Activated CD4-positive, alpha-beta T cell treated with anti-CD3 and anti-CD28 coated beads, Interleukin-2, amount 10 ng/mL, durations not matched to agents 24 days and 14 days (primary cell): ENCODE measurements around the gene G3BP2. TPM values are rescaled to one million over a fixed set of nuclear protein-coding genes. Genes with fewer than 3 reads are reported as not detected.

Experiments
- DNase-seq: peaks from one replicate; pipeline ENCODE4 v3.0.0; 2022
- H3K27ac Mint-ChIP-seq: one replicate; pipeline ENCODE4 v1.8.0; 2022; ENCODE audit warnings: mild to moderate bottlenecking, mixed read lengths
- H3K27me3 Mint-ChIP-seq: one replicate; pipeline ENCODE4 v1.8.0; 2022; ENCODE audit warnings: mixed read lengths
- H3K36me3 Mint-ChIP-seq: one replicate; pipeline ENCODE4 v1.8.0; 2022; ENCODE audit warnings: low read depth, mild to moderate bottlenecking, mixed read lengths
- H3K4me1 Mint-ChIP-seq: one replicate; pipeline ENCODE4 v1.8.0; 2021; ENCODE audit warnings: mixed read lengths
- H3K4me3 Mint-ChIP-seq: one replicate; pipeline ENCODE4 v1.8.0; 2022; ENCODE audit warnings: mild to moderate bottlenecking, moderate library complexity, mixed read lengths
- H3K9me3 Mint-ChIP-seq: one replicate; pipeline ENCODE4 v1.8.0; 2021; ENCODE audit warnings: mixed read lengths
- intact Hi-C: fragments of 100-400 bp; cut with micrococcal nuclease; formaldehyde crosslinking; loops from one replicate; pipeline ENCODE4 v1.15.1; 2023
- total RNA-seq: library from RNA; stranded (reverse); gene quantifications from 2 replicates; pipeline ENCODE4 v1.2.3, GENCODE V29; 2022

Gene G3BP2
- total RNA-seq, 1 donor from 2014 or later, result 146 TPM

GRCh38 chr4:75644095-75644494 is 29.1 kb downstream of the G3BP2 start:
- peaks cover 73% of the 10 kb centered on the region for H3K36me3 Mint-ChIP-seq

DNA sequence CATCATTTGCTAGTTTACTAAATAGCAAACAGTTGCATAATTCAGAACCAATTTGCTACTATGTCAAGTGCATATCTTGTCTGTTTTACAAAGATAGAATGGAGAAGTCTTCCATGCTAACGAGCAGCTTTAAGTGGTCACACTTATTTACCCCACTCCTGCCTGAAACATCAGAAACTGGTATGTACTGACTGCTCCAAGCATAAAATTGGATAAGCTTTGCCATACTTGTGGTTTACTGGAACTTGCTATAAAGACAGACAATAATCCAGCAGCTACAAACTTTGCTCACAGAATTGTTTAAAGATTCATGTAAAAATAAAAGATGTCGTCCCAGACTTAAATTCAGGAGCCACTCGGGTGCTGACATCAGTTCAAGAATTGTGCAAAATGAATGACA is 29.6 kb downstream of the G3BP2 start:
- H3K27ac Mint-ChIP-seq, result no peak overlapping the region
- peaks cover 71% of the 10 kb centered on the region for H3K36me3 Mint-ChIP-seq

More at GRCh38 chr4:75644095-75644494, 29.1 kb downstream of the G3BP2 start:
- Mint-ChIP-seq H3K4me3 (no peak overlapping the region), H3K4me1 (peaks cover 11% of the 10 kb centered on the region), H3K27ac (peak overlapping the region; percentile 13), H3K27me3 (no peaks in the 10 kb centered on the region), H3K9me3 (no peaks in the 10 kb centered on the region)
- no peak for DNase-seq
- intact Hi-C loops, result no loop called here

GRCh38 chr4:75639124-75639695 is 34.0 kb downstream of the G3BP2 start:
- H3K9me3 Mint-ChIP-seq, result no peaks in the 10 kb centered on the region
- H3K27me3 Mint-ChIP-seq, result no peaks in the 10 kb centered on the region
- H3K36me3 Mint-ChIP-seq, result peaks cover 32% of the 10 kb centered on the region
- no peak for DNase-seq
- no peak overlapping the region for H3K4me3 Mint-ChIP-seq
- H3K27ac Mint-ChIP-seq, result no peak overlapping the region
- H3K4me1 Mint-ChIP-seq, result peaks cover 10% of the 10 kb centered on the region
- intact Hi-C loops, result no loop called here

More for the DNA sequence above, 29.6 kb downstream of the G3BP2 start:
- Mint-ChIP-seq H3K4me1 (peaks cover 11% of the 10 kb centered on the region), H3K9me3 (no peaks in the 10 kb centered on the region), H3K27me3 (no peaks in the 10 kb centered on the region), H3K4me3 (no peak overlapping the region)
- no peak for DNase-seq
- intact Hi-C loops, result no loop called here

DNA sequence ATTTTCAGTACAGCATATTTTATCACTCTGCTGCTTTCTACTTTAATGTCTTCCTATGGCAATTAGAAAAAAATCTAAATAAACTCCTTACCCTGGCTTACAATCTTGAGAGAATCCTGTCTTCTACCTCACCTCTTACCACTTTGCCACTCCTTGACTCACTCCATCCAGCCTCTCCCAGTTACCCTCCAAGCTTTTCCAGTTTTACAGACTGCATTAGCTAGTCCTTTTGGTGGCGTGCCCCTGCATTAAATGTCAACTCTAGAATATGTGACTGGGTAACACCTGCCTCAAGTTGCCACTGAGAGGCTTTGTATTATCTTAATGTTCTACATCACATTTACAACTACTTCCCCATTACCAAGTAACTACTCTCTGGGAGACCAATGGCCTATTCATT is 35.4 kb downstream of the G3BP2 start:
- Mint-ChIP-seq H3K27ac (no peak overlapping the region), H3K4me1 (peaks cover 12% of the 10 kb centered on the region), H3K4me3 (no peak overlapping the region), H3K27me3 (no peaks in the 10 kb centered on the region), H3K36me3 (peaks cover 22% of the 10 kb centered on the region), H3K9me3 (no peaks in the 10 kb centered on the region)
- intact Hi-C loops, result no loop called here
- no peak for DNase-seq

DNA sequence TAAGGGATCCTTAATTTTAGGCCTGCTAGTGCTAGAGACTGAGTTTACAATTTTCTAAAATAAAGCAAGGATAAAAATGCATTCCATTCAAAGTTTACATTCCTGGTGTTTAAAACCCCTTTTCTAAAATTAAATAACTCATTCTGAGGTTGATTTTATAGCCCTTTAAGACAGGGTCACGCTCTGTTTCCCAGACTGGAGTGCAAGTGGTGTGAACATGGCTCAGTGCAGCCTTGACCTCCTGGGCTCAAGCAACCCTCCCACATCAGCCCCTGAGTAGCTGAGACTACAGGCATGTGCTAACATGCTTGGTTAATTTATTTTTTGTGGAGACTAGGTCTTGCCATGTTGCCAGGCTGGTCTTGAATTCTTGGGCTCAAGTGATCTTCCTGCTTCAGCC is 36.0 kb downstream of the G3BP2 start:
- Mint-ChIP-seq H3K4me1 (peaks cover 12% of the 10 kb centered on the region), H3K27ac (no peak overlapping the region), H3K36me3 (peaks cover 20% of the 10 kb centered on the region), H3K9me3 (no peaks in the 10 kb centered on the region), H3K27me3 (no peaks in the 10 kb centered on the region), H3K4me3 (no peak overlapping the region)
- no peak for DNase-seq
- intact Hi-C loops, result no loop called here

DNA sequence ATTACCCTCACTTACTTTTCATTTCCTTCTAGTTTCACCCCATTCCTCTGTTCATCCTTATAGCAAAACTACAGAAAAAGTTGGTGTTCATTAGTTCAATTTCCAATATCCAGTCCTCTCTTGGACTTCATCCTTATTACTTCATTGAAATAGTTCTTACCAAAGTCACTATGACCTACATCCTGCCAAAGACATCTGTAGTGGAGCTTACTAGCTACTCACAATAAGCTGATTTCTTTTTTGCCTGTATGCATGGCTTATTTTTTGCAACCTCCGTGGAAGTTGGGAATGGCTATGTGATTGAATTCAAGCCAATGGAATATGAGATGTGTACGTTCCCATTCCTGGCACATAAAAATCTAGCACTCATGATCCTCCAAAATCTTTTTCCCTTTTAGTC is 38.3 kb downstream of the G3BP2 start:
- intact Hi-C loops, result loop anchor here (5.0 kb wide), 1 partner anchor 62 kb away; no protein-coding TSS in a partner anchor
- H3K27me3 Mint-ChIP-seq, result no peaks in the 10 kb centered on the region
- H3K4me3 Mint-ChIP-seq, result no peak overlapping the region
- peaks cover 21% of the 10 kb centered on the region for H3K4me1 Mint-ChIP-seq
- H3K27ac Mint-ChIP-seq, result no peak overlapping the region
- DNase-seq, result no peak
- H3K9me3 Mint-ChIP-seq, result no peaks in the 10 kb centered on the region
- H3K36me3 Mint-ChIP-seq, result peaks cover 7% of the 10 kb centered on the region

DNA sequence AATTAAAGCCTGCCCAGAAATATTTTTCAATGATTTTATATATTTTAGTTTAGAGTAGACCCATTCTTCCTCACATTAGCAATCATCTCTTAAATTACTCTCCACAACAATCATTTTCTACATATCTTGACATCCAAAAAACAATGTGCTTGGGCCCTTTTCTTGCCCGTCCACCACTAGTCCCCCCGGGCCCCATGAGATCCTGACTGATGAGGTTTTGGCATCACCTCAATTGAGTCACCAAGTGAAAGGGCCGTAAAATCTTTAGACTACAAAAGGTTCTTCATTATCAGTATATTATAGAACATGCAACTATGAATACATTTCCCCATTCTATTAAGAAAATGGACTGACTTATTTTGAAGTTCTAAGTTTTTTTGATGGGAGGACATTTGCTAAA is 38.9 kb downstream of the G3BP2 start:
- intact Hi-C loops, result loop anchor here (5.0 kb wide), 1 partner anchor 63 kb away; no protein-coding TSS in a partner anchor
- H3K36me3 Mint-ChIP-seq, result peaks cover 3% of the 10 kb centered on the region
- no peak overlapping the region for H3K4me3 Mint-ChIP-seq
- no peak for DNase-seq
- H3K27ac Mint-ChIP-seq, result no peak overlapping the region
- no peaks in the 10 kb centered on the region for H3K27me3 Mint-ChIP-seq
- no peaks in the 10 kb centered on the region for H3K9me3 Mint-ChIP-seq
- peaks cover 18% of the 10 kb centered on the region for H3K4me1 Mint-ChIP-seq

DNA sequence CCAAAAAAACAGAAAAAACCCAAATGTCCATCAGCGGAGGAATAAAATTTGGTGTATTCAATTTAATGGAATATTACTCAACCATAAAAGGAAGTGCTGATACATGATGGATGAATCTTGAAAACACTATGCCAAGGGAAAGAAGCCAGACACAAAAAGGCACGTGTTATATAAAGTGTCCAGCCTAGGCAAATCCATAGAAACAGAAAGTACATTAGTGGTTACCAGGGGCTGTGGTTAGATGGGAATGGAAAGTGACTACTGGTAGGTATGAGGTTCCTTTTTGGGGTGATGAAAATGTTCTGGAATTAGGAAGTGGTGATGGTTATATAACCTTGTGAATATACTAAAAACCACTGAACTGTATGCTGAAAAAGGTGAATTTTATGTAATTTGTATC is 39.4 kb downstream of the G3BP2 start:
- DNase-seq, result no peak
- intact Hi-C loops, result loop anchor here (5.0 kb wide), 1 partner anchor 63 kb away; no protein-coding TSS in a partner anchor
- Mint-ChIP-seq H3K27ac (no peak overlapping the region), H3K9me3 (no peaks in the 10 kb centered on the region), H3K27me3 (no peaks in the 10 kb centered on the region), H3K4me3 (no peak overlapping the region), H3K4me1 (peaks cover 18% of the 10 kb centered on the region), H3K36me3 (peaks cover 3% of the 10 kb centered on the region)

- Mint-ChIP-seq H3K27ac (peak overlapping the region; percentile 43), H3K36me3 (no peaks in the 10 kb centered on the region), H3K9me3 (no peaks in the 10 kb centered on the region), H3K4me3 (peak overlapping the region; percentile 84), H3K27me3 (peaks cover 1% of the 10 kb centered on the region), H3K4me1 (peaks cover 16% of the 10 kb centered on the region)
- intact Hi-C loops, result loop anchor here (1.0 to 5.0 kb wide), 4 partner anchors 24 to 93 kb away; partner anchors contain the start of genes G3BP2 and USO1
- DNase-seq, result no peak
Observed at GRCh38 chr4:75630937-75631329, 42.3 kb downstream of the G3BP2 start.

DNA sequence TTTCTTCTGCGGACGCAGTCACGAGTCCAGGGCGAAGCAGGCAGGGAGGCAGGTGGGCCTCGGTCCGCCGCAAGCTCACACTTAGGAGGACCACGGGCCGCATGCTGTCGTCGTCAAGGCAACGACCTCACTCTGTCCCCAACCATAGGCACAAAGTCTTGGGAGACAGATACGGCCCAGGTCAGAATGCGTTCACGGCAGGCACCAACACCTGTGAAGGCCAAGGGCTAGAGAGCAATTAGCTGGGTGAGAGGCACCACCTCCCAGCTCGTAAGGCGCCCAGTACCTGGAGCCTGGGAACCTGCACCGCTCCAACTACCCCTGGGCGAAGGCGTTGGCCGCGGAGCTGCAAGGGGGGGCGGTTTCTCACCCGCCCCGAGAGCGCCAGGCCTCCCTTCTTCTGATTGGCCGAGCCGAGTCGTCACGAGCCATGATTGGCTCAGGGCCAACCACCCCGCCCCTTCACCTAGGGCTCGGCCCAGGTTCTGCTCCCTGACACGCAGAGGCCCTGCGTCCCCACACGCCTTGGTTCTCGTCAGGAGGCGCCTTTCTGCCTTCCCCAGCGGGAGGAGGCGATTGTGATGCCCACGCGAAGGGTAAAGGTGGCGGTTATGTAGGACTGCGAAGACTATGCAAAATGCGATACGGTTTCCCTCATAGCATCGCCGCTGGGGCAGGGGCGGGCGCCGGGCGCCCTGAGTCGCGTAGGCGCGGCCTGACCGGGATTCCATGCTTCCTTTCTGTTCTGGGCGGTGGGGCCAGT is 42.9 kb downstream of the G3BP2 start, which contains the start of gene CDKL2:
CDKL2 (minus strand) TSS at position 355 of the 763 bp plus-strand sequence. CDS start 4,540 bp downstream, outside the sequence.
- H3K4me3 Mint-ChIP-seq, result peak within 1 kb of the TSS; percentile 84

GRCh38 chr4:75629239-75629638 is 44.0 kb downstream of the G3BP2 start:
- DNase-seq, result no peak
- H3K4me1 Mint-ChIP-seq, result peaks cover 16% of the 10 kb centered on the region
- no peaks in the 10 kb centered on the region for H3K9me3 Mint-ChIP-seq
- H3K36me3 Mint-ChIP-seq, result no peaks in the 10 kb centered on the region
- intact Hi-C loops, result no loop called here
- no peak overlapping the region for H3K27ac Mint-ChIP-seq
- H3K4me3 Mint-ChIP-seq, result no peak overlapping the region
- H3K27me3 Mint-ChIP-seq, result peaks cover 4% of the 10 kb centered on the region

More for the DNA sequence above, 42.9 kb downstream of the G3BP2 start, which contains the start of gene CDKL2:
- Mint-ChIP-seq H3K36me3 (no peaks in the 10 kb centered on the region), H3K9me3 (no peaks in the 10 kb centered on the region), H3K27me3 (peaks cover 4% of the 10 kb centered on the region), H3K27ac (peak within 1 kb of the TSS; percentile 43), H3K4me1 (peaks cover 16% of the 10 kb centered on the region)
- intact Hi-C loops, result loop anchor here (1.0 to 5.0 kb wide), 4 partner anchors 25 to 94 kb away; partner anchors contain the start of genes G3BP2 and USO1
- peak; percentile 97 for DNase-seq

DNA sequence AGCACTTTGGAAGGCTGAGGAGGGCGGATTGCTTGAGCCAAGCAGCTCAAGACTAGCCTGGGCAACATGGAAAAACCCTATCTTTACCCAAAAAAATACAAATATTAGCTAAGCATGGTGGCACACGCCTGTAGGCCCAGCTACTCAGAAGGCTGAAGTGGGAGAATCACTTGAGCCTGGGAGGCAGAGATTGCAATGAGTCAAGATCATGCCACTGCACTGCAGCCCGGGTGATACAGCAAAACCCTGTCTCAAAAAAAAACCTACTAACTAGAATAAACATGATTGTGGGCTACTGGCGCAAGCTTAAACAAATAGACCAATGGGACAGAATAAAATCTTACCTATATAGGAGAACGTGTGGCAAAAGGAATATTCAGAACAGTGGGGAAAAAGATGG is 50.2 kb downstream of the G3BP2 start:
- H3K36me3 Mint-ChIP-seq, result no peaks in the 10 kb centered on the region
- H3K27ac Mint-ChIP-seq, result no peak overlapping the region
- no peaks in the 10 kb centered on the region for H3K4me1 Mint-ChIP-seq
- H3K4me3 Mint-ChIP-seq, result no peak overlapping the region
- H3K9me3 Mint-ChIP-seq, result no peaks in the 10 kb centered on the region
- DNase-seq, result peak; percentile 37
- intact Hi-C loops, result no loop called here
- H3K27me3 Mint-ChIP-seq, result peaks cover 4% of the 10 kb centered on the region

DNA sequence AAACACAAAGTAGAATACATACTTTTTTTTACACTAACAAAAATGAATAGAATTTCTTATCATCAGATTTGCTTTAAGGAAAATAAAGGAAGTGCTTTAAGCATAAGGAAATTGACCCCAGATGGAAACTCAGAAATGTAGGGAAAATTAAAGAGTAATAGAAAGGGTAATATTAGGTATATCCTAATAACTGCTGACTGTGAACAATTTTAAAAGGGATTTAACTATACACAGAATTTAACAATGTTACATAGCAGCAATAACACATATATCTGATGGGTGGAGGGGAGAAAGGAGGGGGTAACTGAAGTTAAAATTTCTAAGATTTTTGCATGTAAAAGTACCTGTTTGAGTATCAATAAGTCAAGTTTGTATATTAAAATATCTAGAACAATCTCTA is 51.5 kb downstream of the G3BP2 start:
- Mint-ChIP-seq H3K27me3 (peaks cover 4% of the 10 kb centered on the region), H3K4me1 (no peaks in the 10 kb centered on the region)

DNA sequence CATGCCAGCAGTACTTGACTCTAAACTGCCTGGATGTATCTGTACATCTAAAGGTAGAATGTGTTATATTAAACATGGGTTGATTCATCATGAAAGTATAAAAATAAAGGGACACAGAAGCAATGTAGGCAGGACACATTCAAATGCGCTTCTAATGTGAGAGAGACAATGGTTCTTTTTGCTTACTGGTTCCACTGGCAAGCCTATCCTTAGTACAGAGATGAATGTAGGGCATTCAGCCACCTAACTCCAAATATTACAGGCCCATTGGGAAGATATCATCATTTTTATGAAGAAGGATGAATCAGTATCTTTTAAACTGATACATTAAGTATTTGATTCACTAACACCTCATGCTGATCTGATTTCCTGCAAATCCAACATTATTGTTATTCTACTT is 60.9 kb downstream of the G3BP2 start:
- Mint-ChIP-seq H3K4me1 (no peaks in the 10 kb centered on the region), H3K36me3 (no peaks in the 10 kb centered on the region), H3K27me3 (no peaks in the 10 kb centered on the region), H3K9me3 (peaks cover 4% of the 10 kb centered on the region), H3K4me3 (no peak overlapping the region), H3K27ac (no peak overlapping the region)
- DNase-seq, result no peak
- intact Hi-C loops, result no loop called here

More for the DNA sequence above, 51.5 kb downstream of the G3BP2 start:
- DNase-seq, result no peak
- intact Hi-C loops, result no loop called here
- Mint-ChIP-seq H3K36me3 (no peaks in the 10 kb centered on the region), H3K27ac (no peak overlapping the region), H3K9me3 (no peaks in the 10 kb centered on the region), H3K4me3 (no peak overlapping the region)
